IMR-90 (cell line): ENCODE results near the gene ANKRD13D. TPM values are rescaled to one million over a fixed set of nuclear protein-coding genes. Genes with fewer than 3 reads are reported as not detected.

Source experiments
- ATAC-seq: fragments of 200-7000 bp; cut with Tn5 transposase; 2 replicates; pipeline ENCODE4 v1.9.1; 2020; ENCODE audit warnings: low read depth, mild to moderate bottlenecking, moderate library complexity
- BruUV-seq: library from RNA; stranded (reverse); fragments of 400-500 nt; replicated peaks from 2 replicates; lab custom pipeline; 2021; lab: Mats Ljungman, UMichigan
- CTCF ChIA-PET: fragments of 300-600 bp; formaldehyde crosslinking; extraction: SDS; loops from one replicate; lab custom pipeline; 2021; ENCODE audit warnings: antibody characterized with exemption; lab: Yijun Ruan, JAX
- POLR2A ChIA-PET: fragments of 300-600 bp; sonication (Branson Sonifier 250); formaldehyde crosslinking; loops from one replicate; lab custom pipeline; 2022; ENCODE audit warnings: antibody characterized with exemption; ENCODE audit not compliant: unreplicated experiment; lab: Charles Lee
- DNase-seq: peaks from one replicate; pipeline ENCODE4 v3.0.0; 2013
- H2AFZ ChIP-seq: replicated peaks from 2 replicates; pipeline ENCODE3; 2013; ENCODE audit warnings: low read length, mild to moderate bottlenecking; ENCODE audit not compliant: poor library complexity
- H2AK5ac ChIP-seq: 2 replicates; pipeline ENCODE4 v1.6.1; 2013; ENCODE audit warnings: low read depth, low read length, inconsistent platforms
- H2AK9ac ChIP-seq: replicated peaks from 2 replicates; pipeline ENCODE3; 2013; ENCODE audit warnings: mild to moderate bottlenecking, low read depth, low read length, moderate library complexity; ENCODE audit not compliant: poor library complexity
- H2BK120ac ChIP-seq: 2 replicates; pipeline ENCODE4 v1.6.1; 2013; ENCODE audit warnings: low read depth, low read length, inconsistent platforms
- H2BK15ac ChIP-seq: 3 replicates; pipeline ENCODE4 v1.6.1; 2013; ENCODE audit warnings: low read depth, low read length, inconsistent platforms
- H2BK20ac ChIP-seq: 2 replicates; pipeline ENCODE4 v1.6.1; 2013; ENCODE audit warnings: low read depth, mild to moderate bottlenecking, inconsistent platforms, low read length, moderate library complexity
- H2BK5ac ChIP-seq: 2 replicates; pipeline ENCODE4 v1.6.1; 2013; ENCODE audit warnings: mild to moderate bottlenecking, low read depth, low read length, inconsistent platforms; ENCODE audit not compliant: poor library complexity, severe bottlenecking
- H3K14ac ChIP-seq: replicated peaks from 2 replicates; pipeline ENCODE4 v1.6.1; 2013; ENCODE audit warnings: low read depth, low read length, inconsistent platforms
- H3K18ac ChIP-seq: 2 replicates; pipeline ENCODE4 v1.6.1; 2013; ENCODE audit warnings: low read depth, low read length, control low read depth
- H3K23ac ChIP-seq: 2 replicates; pipeline ENCODE4 v1.6.1; 2013; ENCODE audit warnings: low read depth, low read length, inconsistent platforms
- H3K27ac ChIP-seq: 2 replicates; pipeline ENCODE4 v1.5.1; 2013; ENCODE audit warnings: mild to moderate bottlenecking, control low read depth, low read length; ENCODE audit not compliant: insufficient read depth
- H3K27me3 ChIP-seq: 2 replicates; pipeline ENCODE4 v1.6.1; 2013; ENCODE audit warnings: low read length; ENCODE audit not compliant: control insufficient read depth, insufficient read depth
- H3K36me3 ChIP-seq: 2 replicates; pipeline ENCODE4 v1.6.1; 2013; ENCODE audit warnings: low read length, mixed read lengths; ENCODE audit not compliant: control insufficient read depth, insufficient read depth
- H3K4ac ChIP-seq: 2 replicates; pipeline ENCODE4 v1.6.1; 2013; ENCODE audit warnings: low read depth, low read length, inconsistent platforms
- H3K4me1 ChIP-seq: 2 replicates; pipeline ENCODE4 v1.6.1; 2013; ENCODE audit warnings: low read length, mixed read lengths; ENCODE audit not compliant: control insufficient read depth, insufficient read depth
- H3K4me2 ChIP-seq: 2 replicates; pipeline ENCODE4 v1.6.1; 2013; ENCODE audit warnings: low read depth, mild to moderate bottlenecking, control low read depth, low read length, moderate library complexity
- H3K4me3 ChIP-seq: 2 replicates; pipeline ENCODE4 v1.5.1; 2013; ENCODE audit warnings: low read depth, mild to moderate bottlenecking, control low read depth, low read length, moderate library complexity; ENCODE audit not compliant: insufficient read depth
- H3K56ac ChIP-seq: 2 replicates; pipeline ENCODE4 v1.6.1; 2013; ENCODE audit warnings: low read length, inconsistent platforms; ENCODE audit not compliant: insufficient read depth; ENCODE audit errors: extremely low read depth
- H3K79me1 ChIP-seq, 2 experiments: 2 replicates each; pipeline ENCODE4 v1.6.1; 2013; ENCODE audit warnings: low read length in 2 of 2, inconsistent platforms in 1 of 2, low read depth in 1 of 2
- H3K9ac ChIP-seq: 2 replicates; pipeline ENCODE4 v1.6.1; 2013; ENCODE audit warnings: low read depth, low read length, control low read depth
- H3K9me1 ChIP-seq: 2 replicates; pipeline ENCODE4 v1.6.1; 2013; ENCODE audit warnings: low read length, inconsistent platforms; ENCODE audit not compliant: insufficient read depth
- H3K9me3 ChIP-seq: 2 replicates; pipeline ENCODE4 v1.6.1; 2013; ENCODE audit warnings: low read length; ENCODE audit not compliant: control insufficient read depth, insufficient read depth
- H4K20me1 ChIP-seq: 2 replicates; pipeline ENCODE4 v1.6.1; 2013; ENCODE audit warnings: low read length, inconsistent platforms; ENCODE audit not compliant: insufficient read depth
- H4K5ac ChIP-seq: 2 replicates; pipeline ENCODE4 v1.6.1; 2013; ENCODE audit warnings: mild to moderate bottlenecking, low read depth, low read length, control low read depth
- H4K8ac ChIP-seq, 2 experiments: 2 replicates each; pipeline ENCODE4 v1.6.1; 2013; ENCODE audit warnings: low read depth in 2 of 2, low read length in 2 of 2, control low read depth in 1 of 2, inconsistent platforms in 1 of 2
- H4K91ac ChIP-seq: 2 replicates; pipeline ENCODE4 v1.6.1; 2013; ENCODE audit warnings: low read depth, low read length, inconsistent platforms; ENCODE audit not compliant: insufficient read depth
- BHLHE40 ChIP-seq: fragments of 150-350 bp; IDR thresholded peaks from 2 replicates; pipeline ENCODE4 v1.6.1; 2016; ENCODE audit warnings: mild to moderate bottlenecking, low read depth, low read length
- CHD1 ChIP-seq: IDR thresholded peaks from 2 replicates; pipeline ENCODE4 v1.6.1; 2012; ENCODE audit warnings: low read depth, low read length, improper control_type of control experiment
- FOS ChIP-seq: fragments of 150-350 bp; IDR thresholded peaks from 2 replicates; pipeline ENCODE4 v1.6.1; 2016; ENCODE audit warnings: low read depth, low read length
- NFE2L2 ChIP-seq: fragments of 150-350 bp; IDR thresholded peaks from 2 replicates; pipeline ENCODE4 v1.6.1; 2016; ENCODE audit warnings: low read depth, mild to moderate bottlenecking, low read length
- RFX5 ChIP-seq: IDR thresholded peaks from 2 replicates; pipeline ENCODE4 v1.8.0; 2012; ENCODE audit warnings: low read depth, mild to moderate bottlenecking, low read length, moderate library complexity
- SMC3 ChIP-seq: fragments of 150-350 bp; IDR thresholded peaks from 2 replicates; pipeline ENCODE4 v1.6.1; 2016; ENCODE audit warnings: low read depth, mild to moderate bottlenecking, antibody characterized with exemption, low read length, moderate library complexity
- WGBS, 2 experiments: methylation state at CpG; one replicate each; pipeline versions ENCODE4 v1.1.5 to v1.1.7; 2013; ENCODE audit warnings: missing lambda C conversion rate in 2 of 2; ENCODE audit not compliant: insufficient read length in 1 of 2; ENCODE audit errors: extremely low coverage in 2 of 2; 5-methylcytosine and 5-hydroxymethylcytosine counted together
- dilution Hi-C: fragments of 300-500 bp; cut with HindIII; formaldehyde crosslinking; loops from one replicate; pipeline ENCODE4 v1.14.3; 2018; ENCODE audit warnings: low sequenced_read_pairs; ENCODE audit not compliant: unreplicated experiment
- in situ Hi-C: fragments of 300-500 bp; cut with MboI; formaldehyde crosslinking; loops from 3 replicates; pipeline ENCODE4 v1.14.3; 2019; ENCODE audit warnings: low sequenced_read_pairs, inconsistent platforms, mixed read lengths
- intact Hi-C: fragments of 100-400 bp; cut with micrococcal nuclease; formaldehyde crosslinking; loops from 2 replicates; pipeline ENCODE4 v1.10.0; 2022
- polyA plus RNA-seq, 3 experiments: library from polyadenylated mRNA; depleted of rRNA; stranded (reverse); fragments of >200 nt; gene quantifications; 2 replicates each; pipeline ENCODE4 v1.2.3, GENCODE V29; 2012; ENCODE audit warnings: low replicate concordance in 1 of 3
- total RNA-seq: library from RNA; depleted of rRNA; stranded (reverse); fragments of >200 nt; gene quantifications from 2 replicates; pipeline ENCODE4 v1.2.3, GENCODE V29; 2012
- TF ChIP-seq, protein P1 (sequence below): fragments of 150-350 bp; IDR thresholded peaks from 2 replicates; pipeline ENCODE4 v1.6.1; 2016; ENCODE audit warnings: low read depth, mild to moderate bottlenecking, low read length, moderate library complexity, borderline replicate concordance

Gene ANKRD13D
- total and polyA plus RNA-seq, 2 of the 4 experiments (the other 2 are of a cell fraction): 7.3 to 38.4 TPM

DNA sequence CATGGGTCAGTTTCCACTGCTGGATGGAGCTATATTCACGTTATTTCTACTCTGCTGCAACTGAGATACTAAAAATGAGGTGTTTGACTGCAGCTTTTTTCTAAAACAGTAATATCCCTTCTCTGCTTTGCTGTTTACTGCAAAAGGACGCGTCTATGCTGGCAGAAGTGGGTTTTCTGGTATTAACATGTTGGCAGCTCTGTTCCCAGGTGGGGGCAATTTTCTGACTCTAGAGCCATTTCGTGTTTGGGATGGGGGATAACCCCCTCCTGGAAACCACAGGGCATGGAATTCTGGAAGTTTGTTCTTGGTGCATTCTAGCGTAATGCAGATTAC is 17.9 kb upstream of the ANKRD13D start:
- H3K14ac ChIP-seq: no peak overlapping the region
- H3K27me3 ChIP-seq: no peaks in the 10 kb centered on the region
- H2AFZ ChIP-seq: no peak overlapping the region
- intact Hi-C loops: no loop called here
- no peak overlapping the region for H4K5ac ChIP-seq
- peaks cover 37% of the 10 kb centered on the region for H3K9me1 ChIP-seq
- no peak overlapping the region for H3K4ac ChIP-seq
- no peak overlapping the region for H3K4me2 ChIP-seq
- H2AK5ac ChIP-seq: no peak overlapping the region
- H2BK20ac ChIP-seq: no peak overlapping the region
- H3K4me1 ChIP-seq: peaks cover 35% of the 10 kb centered on the region
- no peak overlapping the region for H3K9ac ChIP-seq
- peaks cover 10% of the 10 kb centered on the region; the same call in 1 of the 2 replicates for H3K36me3 ChIP-seq
- H2BK5ac ChIP-seq: no peak overlapping the region
- no peak overlapping the region for H3K27ac ChIP-seq
- no peak overlapping the region for H3K18ac ChIP-seq
- dilution Hi-C loops: no loop called here
- H3K79me1 ChIP-seq: peaks cover 24 to 93% of the 10 kb centered on the region in 2 experiments; a peak in 3 of 4 replicates
- H3K9me3 ChIP-seq: no peaks in the 10 kb centered on the region
- H4K20me1 ChIP-seq: peaks cover 44% of the 10 kb centered on the region
- no peak overlapping the region for H4K8ac ChIP-seq
- H4K91ac ChIP-seq: no peak overlapping the region
- BruUV-seq: no TSS peak
- in situ Hi-C loops: no loop called here
- ATAC-seq: no peak
- H2BK120ac ChIP-seq: no peak overlapping the region
- CTCF ChIA-PET: no interaction called here
- POLR2A ChIA-PET: no interaction called here
- no peak overlapping the region for H3K56ac ChIP-seq
- H3K4me3 ChIP-seq: no peak overlapping the region
- no peak overlapping the region for H3K23ac ChIP-seq
- no peak for TF ChIP-seq BHLHE40
- TF ChIP-seq RFX5: no peak
- TF ChIP-seq CHD1: no peak
- TF ChIP-seq, protein P1, sequence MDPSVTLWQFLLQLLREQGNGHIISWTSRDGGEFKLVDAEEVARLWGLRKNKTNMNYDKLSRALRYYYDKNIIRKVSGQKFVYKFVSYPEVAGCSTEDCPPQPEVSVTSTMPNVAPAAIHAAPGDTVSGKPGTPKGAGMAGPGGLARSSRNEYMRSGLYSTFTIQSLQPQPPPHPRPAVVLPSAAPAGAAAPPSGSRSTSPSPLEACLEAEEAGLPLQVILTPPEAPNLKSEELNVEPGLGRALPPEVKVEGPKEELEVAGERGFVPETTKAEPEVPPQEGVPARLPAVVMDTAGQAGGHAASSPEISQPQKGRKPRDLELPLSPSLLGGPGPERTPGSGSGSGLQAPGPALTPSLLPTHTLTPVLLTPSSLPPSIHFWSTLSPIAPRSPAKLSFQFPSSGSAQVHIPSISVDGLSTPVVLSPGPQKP: no peak
- TF ChIP-seq NFE2L2: no peak
- no peak for TF ChIP-seq SMC3
- no peak for TF ChIP-seq FOS
- no CpG with 5 or more reads among the region's 5 CpGs for WGBS, 2 experiments
- no peak overlapping the region for H2BK15ac ChIP-seq
- no peak overlapping the region for H2AK9ac ChIP-seq
- no peak for DNase-seq
